ENCODE data around the gene RNU6-1.

DNA sequence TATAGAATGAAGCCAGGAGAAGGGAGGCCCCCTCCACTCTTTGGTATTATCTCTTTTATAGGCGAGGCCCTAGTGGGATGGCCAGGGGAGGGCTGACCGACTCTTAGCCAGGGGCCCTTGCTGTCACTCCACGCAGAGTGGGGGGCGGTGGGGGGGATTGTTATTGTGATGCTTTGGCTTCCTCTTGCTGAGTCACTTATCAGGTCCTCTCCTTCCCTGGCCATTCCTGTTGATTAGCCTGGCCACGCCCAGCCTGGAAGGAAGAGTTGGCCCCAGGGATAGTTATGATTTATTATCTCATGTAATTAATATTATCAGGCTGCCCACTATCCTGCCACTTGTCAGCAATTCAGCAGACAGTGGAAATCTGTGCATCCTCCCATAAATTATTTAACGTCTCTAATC, 40.0 kb downstream of the RNU6-1 start:
- TF ChIP-seq ZEB2 (tag by site-specific recombination; IDR thresholded peaks at IDR 0.05): no peak
- no peak for TF ChIP-seq ZNF501 (tag by site-specific recombination; IDR thresholded peaks at IDR 0.05)
- TF ChIP-seq, protein P1, sequence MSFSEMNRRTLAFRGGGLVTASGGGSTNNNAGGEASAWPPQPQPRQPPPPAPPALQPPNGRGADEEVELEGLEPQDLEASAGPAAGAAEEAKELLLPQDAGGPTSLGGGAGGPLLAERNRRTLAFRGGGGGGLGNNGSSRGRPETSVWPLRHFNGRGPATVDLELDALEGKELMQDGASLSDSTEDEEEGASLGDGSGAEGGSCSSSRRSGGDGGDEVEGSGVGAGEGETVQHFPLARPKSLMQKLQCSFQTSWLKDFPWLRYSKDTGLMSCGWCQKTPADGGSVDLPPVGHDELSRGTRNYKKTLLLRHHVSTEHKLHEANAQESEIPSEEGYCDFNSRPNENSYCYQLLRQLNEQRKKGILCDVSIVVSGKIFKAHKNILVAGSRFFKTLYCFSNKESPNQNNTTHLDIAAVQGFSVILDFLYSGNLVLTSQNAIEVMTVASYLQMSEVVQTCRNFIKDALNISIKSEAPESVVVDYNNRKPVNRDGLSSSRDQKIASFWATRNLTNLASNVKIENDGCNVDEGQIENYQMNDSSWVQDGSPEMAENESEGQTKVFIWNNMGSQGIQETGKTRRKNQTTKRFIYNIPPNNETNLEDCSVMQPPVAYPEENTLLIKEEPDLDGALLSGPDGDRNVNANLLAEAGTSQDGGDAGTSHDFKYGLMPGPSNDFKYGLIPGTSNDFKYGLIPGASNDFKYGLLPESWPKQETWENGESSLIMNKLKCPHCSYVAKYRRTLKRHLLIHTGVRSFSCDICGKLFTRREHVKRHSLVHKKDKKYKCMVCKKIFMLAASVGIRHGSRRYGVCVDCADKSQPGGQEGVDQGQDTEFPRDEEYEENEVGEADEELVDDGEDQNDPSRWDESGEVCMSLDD (tag by site-specific recombination; IDR thresholded peaks at IDR 0.05): no peak
- no peak for TF ChIP-seq ZNF324 (tag by site-specific recombination; IDR thresholded peaks at IDR 0.05)
- TF ChIP-seq SP7 (tag by site-specific recombination; IDR thresholded peaks at IDR 0.05): no peak
- TF ChIP-seq, protein P2, sequence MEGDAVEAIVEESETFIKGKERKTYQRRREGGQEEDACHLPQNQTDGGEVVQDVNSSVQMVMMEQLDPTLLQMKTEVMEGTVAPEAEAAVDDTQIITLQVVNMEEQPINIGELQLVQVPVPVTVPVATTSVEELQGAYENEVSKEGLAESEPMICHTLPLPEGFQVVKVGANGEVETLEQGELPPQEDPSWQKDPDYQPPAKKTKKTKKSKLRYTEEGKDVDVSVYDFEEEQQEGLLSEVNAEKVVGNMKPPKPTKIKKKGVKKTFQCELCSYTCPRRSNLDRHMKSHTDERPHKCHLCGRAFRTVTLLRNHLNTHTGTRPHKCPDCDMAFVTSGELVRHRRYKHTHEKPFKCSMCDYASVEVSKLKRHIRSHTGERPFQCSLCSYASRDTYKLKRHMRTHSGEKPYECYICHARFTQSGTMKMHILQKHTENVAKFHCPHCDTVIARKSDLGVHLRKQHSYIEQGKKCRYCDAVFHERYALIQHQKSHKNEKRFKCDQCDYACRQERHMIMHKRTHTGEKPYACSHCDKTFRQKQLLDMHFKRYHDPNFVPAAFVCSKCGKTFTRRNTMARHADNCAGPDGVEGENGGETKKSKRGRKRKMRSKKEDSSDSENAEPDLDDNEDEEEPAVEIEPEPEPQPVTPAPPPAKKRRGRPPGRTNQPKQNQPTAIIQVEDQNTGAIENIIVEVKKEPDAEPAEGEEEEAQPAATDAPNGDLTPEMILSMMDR (tag by site-specific recombination; IDR thresholded peaks at IDR 0.05): no peak
- no peak for TF ChIP-seq ZNF146 (tag by site-specific recombination; IDR thresholded peaks at IDR 0.05)
- no peak for TF ChIP-seq YY1 (tag by site-specific recombination; IDR thresholded peaks at IDR 0.05)
- no peak for TF ChIP-seq ZNF174 (tag by site-specific recombination; IDR thresholded peaks at IDR 0.05)

All from HEK293 (cell line).